ENCODE results near the gene NDUFA11. TPM values are rescaled to one million over a fixed set of nuclear protein-coding genes. Genes with fewer than 3 reads are reported as not detected.

Gene NDUFA11
- total RNA-seq: 93.3 TPM

DNA sequence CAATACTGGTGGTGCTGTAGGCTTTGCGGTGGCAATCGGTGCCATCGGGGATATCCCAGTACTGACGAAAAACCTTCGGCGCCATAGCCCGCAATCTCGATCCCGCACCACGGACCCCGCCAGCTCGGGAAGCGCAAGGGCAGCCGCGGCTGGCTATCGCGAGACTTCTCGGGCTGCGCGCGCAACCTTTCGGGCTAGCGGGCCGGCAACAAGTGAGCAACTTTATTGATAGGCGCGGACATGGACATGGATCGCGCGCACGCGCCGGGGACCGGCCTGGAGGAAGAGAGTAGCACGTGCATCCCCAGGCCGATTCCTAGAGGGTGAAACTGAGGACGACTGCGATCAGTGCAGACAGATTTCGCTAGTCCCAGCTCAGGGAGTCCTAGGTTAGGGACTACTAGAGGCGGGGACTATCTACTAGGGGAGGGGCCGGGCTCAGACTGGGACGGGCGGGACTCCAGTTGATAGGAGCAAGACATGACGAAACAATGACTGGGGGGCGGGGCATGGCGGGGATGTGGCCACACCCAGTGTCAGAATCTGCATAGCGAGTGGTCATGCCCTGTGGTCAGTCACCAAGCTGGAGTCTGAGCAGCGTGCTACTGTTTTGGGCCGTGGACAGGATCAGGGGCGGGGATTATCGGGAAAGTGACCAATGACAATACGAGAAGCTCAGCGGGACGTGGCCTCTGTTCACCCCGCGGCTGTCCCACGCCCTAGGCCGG, at the start of gene NDUFA11:
TSS of gene NDUFA11 (minus strand) at position 167 of the 728 bp plus-strand sequence. CDS start at position 85, 82 bp downstream.

DNA sequence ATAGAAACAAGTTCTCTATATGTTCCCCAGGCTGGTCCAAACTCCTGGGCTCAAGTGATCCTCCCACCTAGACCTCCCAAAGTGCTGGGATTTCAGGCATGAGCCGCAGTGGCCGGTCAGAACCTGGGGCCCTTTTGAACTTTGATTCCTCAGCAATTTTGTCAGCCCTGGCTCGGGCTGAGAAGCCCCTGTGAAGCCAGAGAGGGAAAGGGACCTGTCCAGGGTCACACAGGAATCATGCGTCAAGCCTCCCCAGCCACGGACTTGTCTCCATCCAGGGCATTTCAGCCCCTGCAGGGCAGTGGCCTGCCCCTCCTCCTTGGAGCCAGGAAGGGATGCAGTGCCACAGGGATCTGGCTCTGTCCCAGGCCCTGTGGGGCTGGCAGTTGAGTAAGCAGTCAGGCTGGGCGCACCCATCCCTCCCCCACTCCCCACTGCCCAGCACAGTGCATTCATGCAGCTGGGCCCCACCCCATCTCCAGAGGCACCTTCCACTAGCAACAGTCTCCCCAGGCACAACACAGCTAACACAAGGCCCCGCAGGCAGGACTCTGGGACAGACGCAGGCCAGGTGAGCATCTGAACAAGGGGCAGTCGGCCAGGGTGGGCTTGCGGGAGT, 10.3 kb upstream of the NDUFA11 start, which contains the start of gene CAPS:
TSS of gene CAPS (plus strand) at position 516 of the 619 bp plus-strand sequence. CDS start 153 bp downstream, outside the sequence.

DNA sequence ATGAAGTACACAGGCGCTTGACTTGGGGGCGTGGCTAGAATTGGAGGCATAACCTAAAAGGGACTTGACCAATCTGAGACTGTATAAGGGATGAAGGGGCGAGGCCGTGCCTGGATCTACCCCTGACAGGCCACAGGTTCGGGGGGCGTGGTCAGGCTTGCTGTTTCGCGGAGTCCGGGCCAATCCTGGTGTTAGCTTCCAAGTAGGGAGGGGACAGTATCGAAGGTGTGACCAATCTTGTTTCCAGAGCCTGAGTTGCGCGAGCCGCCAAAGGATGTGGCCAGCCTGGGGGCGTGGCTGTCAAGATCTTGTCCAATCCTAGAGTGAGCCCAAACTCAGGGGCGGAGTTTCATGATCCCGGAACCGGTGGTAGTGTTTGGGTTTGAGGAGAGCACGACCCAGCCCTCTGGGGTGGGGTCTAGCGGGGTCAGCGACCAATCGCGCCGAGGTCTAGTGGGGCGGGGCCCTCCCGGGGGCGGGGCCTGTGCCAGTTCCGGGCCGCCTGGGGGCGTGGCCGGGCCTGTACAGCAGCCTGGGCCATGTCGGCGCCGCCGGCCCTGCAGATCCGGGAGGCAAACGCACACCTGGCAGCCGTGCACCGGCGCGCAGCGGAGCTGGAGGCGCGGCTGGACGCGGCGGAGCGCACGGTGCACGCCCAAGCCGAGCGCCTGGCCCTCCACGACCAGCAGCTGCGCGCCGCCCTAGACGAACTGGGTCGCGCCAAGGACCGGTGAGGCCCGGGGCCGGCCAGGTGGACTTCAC, 943 bp upstream of the NDUFA11 start, which contains the start of gene VMAC:
TSS of gene VMAC (plus strand) at position 521 of the 762 bp plus-strand sequence. CDS start at position 540, 19 bp downstream.

DNA sequence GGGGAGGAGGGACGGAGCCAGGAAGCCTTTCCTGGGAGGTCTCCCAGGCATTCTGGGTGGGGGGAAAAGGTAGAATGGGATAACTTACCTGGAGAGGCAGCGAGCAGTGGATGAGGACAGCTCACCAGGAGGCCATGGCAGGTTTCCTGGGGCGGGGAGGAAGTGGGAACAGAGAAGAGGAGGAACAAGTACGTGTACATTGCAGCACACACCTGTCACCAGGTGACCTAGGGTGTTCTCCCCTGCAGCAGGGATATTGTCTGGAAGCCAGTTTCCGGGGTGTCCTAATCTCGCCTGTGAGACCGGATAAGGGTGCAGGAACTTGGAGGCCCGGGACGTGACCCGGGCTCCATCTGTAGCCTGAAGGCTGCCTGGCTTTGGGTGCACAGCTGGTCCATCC, 52.3 kb downstream of the NDUFA11 start, which contains the start of gene FUT3:
TSS of gene FUT3 (minus strand) at position 148 of the 400 bp plus-strand sequence.

Other genes with a start within 250 kb of the NDUFA11 start
- 11.3 TPM for gene MICOS13, start 223.3 kb downstream of the NDUFA11 start, total RNA-seq
- gene HSD11B1L, start 222.8 kb downstream of the NDUFA11 start, total RNA-seq: 21.6 TPM
- gene RPL36, start 213.5 kb downstream of the NDUFA11 start, total RNA-seq: 252 TPM
- gene LONP1, start 183.6 kb downstream of the NDUFA11 start, total RNA-seq: 55.1 TPM
- gene CATSPERD, start 183.2 kb downstream of the NDUFA11 start, total RNA-seq: not detected
- gene PRR22, start 119.0 kb downstream of the NDUFA11 start, total RNA-seq: 0.94 TPM
- 16.3 TPM for gene DUS3L, start 112.6 kb downstream of the NDUFA11 start, total RNA-seq
- gene NRTN, start 98.7 kb downstream of the NDUFA11 start, total RNA-seq: not detected
- gene FUT6, start 64.1 kb downstream of the NDUFA11 start, total RNA-seq: not detected
- gene FUT3, start 52.3 kb downstream of the NDUFA11 start, total RNA-seq: not detected
- gene FUT5, start 33.2 kb downstream of the NDUFA11 start, total RNA-seq: not detected
- gene VMAC, start 1.1 kb upstream of the NDUFA11 start, total RNA-seq: 8.5 TPM
- gene CAPS, start 10.5 kb upstream of the NDUFA11 start, total RNA-seq: 6.6 TPM
- gene RANBP3, start 74.3 kb upstream of the NDUFA11 start, total RNA-seq: 59.8 TPM
- gene RFX2, start 206.7 kb upstream of the NDUFA11 start, total RNA-seq: 47.3 TPM
- gene ACSBG2, start 231.9 kb upstream of the NDUFA11 start, total RNA-seq: not detected